ENCODE data around the gene THSD7B.
A peak's percentile ranks its signal among the peaks of the same experiment; 100 is the strongest.
"Not testable (repeated sequence)": the region's sequence is repeated elsewhere in the genome, so short reads cannot be mapped to it uniquely, and the experiment has no call there.

Gene THSD7B

DNA sequence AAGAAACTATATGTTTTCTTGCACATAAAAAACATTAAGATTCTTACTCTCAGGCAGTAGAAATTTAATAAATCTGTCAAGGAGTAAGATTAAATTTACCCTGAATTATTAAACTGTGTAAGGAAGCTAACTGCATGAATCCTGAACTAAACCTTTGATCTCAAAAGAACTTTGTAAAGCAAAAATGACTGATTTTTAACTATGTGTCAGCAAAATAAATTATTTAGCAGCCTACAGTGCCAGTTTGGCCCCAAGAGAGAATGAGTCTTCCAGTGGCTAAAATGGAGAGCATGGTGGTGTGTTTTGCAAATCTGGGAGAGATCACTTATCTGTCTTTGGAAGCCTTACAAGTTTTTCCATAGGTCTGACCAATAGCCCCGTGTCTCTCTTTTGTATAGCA is 190.7 kb downstream of the THSD7B start:
- no peak for DNase-seq

GRCh38 chr2:136957044-136957443 is 191.7 kb downstream of the THSD7B start:
- DNase-seq = no peak

GRCh38 chr2:136962105-136962725 is 196.9 kb downstream of the THSD7B start:
- no peak for DNase-seq

- no peak for DNase-seq
These were observed 201.1 kb downstream of the THSD7B start for GRCh38 chr2:136966485-136966884.

DNA sequence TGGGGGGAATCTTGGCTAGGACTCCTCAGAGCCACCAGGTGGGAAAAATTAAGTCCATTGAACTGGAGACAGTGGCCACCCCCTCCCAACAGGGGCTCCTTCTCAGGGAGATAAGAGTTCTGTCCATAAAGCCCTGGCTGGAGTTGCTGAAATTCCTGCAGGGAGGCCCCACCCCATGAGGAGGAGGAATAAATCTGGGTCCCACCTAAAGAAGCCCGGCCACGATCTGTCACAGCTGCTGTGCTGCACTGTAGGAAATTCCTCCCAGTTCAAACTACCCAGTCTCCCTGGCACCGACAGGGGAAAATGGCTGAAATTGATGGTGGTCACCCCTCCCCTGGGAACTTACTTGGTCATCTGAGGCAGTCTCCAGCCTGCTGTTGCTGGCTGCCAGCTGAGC is 215.0 kb downstream of the THSD7B start:
- DNase-seq = no peak

- not testable (repeated sequence) for DNase-seq
These were observed 216.3 kb downstream of the THSD7B start for GRCh38 chr2:136981689-136982088.

GRCh38 chr2:136985044-136985443 is 219.7 kb downstream of the THSD7B start:
- DNase-seq = no peak

DNA sequence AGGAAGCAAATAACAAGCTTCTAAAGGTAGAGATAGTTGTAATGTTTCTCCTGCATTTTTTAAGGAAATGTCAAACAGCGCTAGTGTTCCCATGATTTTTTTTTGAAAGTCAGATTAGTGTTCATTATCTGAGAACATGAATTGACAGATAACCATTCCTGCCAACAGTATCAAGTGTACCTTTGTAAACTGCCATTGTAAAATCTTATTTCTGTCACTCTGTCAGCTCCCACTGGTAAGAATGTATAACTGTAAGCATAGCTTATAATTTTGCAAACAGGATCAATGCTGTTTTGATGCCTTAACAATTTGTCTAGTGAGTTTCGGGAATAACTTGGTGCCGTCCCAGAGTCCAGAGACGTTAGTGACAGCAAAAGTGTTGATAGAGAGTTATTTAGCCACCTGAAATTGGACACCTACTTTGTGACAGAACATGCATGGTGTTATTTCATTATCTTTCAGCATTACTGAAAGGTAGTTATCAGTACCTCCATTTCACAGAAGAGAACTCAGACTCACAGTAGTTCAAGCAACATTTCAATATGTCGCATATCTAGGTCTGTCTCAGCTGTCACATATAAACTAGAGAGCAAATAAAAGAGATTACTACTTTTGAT is 221.4 kb downstream of the THSD7B start:
- DNase-seq = no peak

DNA sequence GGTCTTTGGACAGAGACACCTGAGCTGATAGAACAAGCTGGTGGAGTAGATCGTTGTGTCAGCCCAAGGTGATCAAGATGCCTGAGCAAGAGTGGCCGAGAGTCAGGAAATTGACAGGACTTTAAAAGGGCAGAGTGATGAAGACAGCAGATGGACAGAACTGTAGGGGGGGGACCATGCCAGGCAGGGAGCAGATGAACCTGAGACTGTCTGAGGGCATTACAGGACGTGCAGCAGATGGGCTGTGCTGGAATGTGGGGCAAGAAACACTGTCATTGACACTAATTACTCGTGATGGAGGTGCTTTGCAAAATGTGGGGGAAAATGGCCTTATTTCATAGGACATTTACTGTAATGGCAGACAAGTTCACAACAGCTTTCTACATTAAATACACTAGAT is 225.0 kb downstream of the THSD7B start:
- no peak for DNase-seq

DNA sequence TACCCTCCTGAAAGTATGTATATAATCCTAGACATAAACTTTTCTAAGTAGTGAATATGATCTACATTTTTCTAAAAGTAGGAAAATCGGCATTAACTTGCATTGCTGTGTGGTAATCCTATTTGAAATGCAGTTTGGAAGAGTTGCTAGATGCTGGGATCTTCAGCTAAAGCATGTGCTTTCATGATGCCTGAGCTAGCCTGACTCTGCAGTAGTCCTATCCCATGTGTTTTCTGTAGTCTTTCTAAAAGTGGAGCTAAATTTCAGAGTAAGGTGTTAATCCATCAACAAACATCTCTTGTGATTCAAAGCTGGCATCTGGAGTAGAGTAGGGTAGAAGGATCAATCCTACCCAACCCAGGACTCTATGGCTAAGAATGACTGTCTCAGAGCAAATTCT is 229.4 kb downstream of the THSD7B start:
- no peak for DNase-seq

DNA sequence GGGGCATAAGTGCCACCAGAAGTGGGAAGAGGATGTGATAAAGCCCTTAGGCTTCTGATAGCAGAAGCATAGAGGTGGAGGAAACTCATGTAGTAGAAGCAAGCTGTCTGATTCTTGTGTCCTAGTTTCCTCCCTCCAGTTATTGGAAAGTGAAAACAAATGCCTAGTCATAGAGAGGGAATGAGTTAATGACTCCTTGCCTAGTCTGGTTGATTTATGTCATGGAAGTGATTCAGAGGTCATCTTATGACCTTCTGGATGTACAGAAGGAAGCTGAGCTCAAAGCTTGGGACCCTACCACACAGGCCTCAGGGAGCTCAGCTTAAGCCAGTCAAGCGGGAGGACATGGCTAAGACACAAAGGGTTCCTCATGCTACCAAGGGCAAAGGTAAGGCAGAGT is 232.2 kb downstream of the THSD7B start:
- no peak for DNase-seq

DNA sequence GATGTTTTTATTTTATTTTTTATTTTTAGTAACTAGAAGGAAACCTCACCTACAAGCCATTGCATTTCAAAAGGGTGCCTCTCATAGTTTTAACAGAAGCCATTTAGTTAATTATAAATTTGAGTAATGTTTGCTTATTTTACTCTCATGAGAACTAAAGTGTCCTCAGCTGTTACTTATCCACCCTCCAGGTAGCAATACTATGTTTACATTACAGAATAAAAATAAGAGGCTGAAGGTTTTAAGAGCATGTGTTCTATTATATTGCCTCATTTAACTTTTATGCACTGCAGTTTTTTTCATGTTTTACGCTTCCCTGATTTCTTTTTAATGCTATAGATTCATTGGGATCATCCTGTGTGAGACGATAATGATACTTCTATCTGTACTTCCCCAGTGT is 235.5 kb downstream of the THSD7B start:
- peak; percentile 6 to 69 for DNase-seq

- DNase-seq = no peak
These were observed 237.6 kb downstream of the THSD7B start for GRCh38 chr2:137002896-137003295.

DNA sequence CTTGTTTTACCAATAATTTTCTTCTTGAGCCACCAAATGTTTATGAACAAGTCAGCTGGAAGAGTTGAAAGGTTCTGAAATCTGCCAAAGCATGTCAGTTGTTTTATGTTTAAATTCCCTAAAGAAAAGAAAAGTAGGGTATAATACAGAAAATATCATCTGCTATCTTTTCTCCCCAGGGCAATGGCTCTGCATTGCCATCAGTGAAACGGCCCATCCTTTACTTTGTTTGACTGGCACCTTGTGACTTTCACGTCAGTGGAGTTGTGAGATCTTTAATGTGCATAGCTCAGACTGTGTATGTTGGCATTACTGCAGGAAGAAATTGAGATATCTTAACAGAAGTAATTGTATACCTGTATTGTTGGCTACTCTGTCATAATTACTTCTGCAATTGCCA is 239.9 kb downstream of the THSD7B start:
- DNase-seq = no peak

DNA sequence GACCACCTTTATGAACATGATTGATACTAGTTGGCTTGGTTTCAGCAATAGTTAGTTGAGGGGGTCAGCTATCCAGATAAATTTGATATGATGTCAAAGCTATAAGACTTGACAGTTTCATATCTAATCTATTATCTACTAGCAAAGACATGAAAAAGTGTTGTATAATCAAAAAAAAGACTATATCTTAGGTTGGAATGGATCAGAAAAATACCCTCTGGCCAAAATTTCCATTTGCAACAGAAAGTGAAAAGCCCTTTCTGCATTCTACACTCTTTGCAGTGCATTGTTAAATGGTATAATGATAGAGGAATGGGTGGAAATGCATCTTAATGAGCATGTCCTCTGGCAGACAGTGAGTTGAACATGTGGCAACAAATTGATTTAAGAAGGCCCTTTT is 242.6 kb downstream of the THSD7B start:
- peak in 1 of 2 experiments; percentile 46 for DNase-seq

GRCh38 chr2:137009953-137010352 is 244.6 kb downstream of the THSD7B start:
- DNase-seq = no peak

GRCh38 chr2:137020452-137021196 is 255.3 kb downstream of the THSD7B start:
- no peak for DNase-seq

DNA sequence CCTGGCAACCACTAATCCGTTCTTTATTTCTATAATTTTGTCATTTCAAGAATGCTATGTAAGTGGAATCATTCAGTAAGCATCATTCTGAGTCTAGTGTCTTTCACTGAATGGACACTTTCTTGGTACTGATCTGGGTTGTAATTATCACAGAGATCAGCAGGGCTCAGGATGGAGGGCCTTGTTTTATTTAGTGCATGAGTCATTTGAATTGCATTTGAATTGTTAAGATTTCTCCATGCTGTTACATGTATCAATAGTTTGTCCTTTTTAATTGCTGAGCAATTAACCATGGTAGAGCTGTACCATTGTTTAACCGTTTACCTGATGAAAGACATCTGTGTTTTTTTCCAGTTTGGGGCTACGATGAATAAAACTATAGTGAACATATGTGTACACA is 256.4 kb downstream of the THSD7B start:
- no peak for DNase-seq

DNA sequence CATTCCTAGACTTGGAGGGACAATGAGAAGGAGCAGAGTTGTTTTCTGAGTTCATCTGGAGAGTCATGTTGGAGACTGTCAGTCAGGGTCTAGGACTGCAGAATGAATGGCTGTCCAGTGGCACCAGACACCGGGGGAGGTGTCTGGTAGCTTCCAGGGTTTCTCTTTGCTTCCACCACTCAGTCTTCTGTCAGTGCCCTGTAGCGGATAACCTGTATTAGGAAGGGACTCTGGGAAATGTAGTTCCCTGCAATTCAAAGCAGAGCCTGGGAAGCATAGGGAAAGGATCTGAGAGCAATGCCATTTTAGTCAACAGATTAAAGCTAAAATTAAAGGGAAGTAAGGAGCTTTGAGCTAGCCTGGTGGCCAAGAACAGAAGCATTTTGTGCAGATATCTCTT is 257.9 kb downstream of the THSD7B start:
- DNase-seq = no peak

DNA sequence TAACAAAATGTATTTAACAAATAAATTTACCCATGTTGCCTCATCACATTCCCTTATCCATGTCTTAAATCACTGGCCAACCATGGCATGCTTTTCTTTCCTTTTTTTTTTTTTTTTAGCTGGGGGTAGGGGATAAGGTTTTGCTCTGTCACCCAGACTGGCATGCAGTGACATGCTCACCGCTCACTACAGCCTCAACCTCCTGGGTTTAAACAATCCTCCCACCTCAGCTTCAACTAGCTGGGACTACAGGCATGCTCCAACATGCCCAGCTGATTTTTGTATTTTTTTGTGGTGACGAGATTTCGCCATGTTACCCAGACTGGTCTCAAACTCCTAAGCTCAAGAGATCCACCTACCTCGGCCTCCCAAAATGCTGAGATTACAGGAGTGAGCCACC is 266.4 kb downstream of the THSD7B start:
- no peak for DNase-seq

DNA sequence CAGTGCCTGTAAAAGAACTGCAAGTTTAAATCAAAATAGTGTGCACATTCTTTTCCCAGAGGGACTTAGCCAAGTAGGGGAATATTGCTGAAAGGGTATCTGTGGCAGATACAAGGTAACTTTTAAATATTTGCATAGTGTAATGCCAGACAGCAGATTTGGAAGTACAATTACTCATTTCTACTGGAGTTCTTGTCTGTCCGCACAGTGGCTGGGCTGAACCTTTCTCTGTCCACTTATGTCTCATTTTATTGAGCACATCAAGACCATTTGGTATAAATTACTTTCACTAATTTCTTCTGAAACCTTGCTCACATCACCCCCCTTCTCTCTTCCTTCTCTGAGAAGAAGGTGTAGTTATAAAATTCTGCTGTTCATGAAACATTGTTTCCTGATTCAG is 271.3 kb downstream of the THSD7B start:
- no peak for DNase-seq

- DNase-seq = no peak
These were observed 274.3 kb downstream of the THSD7B start for GRCh38 chr2:137039482-137040152.

- no peak for DNase-seq
These were observed 282.0 kb downstream of the THSD7B start for GRCh38 chr2:137047369-137047768.

- DNase-seq = no peak
These were observed 283.1 kb downstream of the THSD7B start for GRCh38 chr2:137048455-137048854.
